B cell (primary cell): ENCODE results near the gene SIPA1. TPM values are rescaled to one million over a fixed set of nuclear protein-coding genes. Genes with fewer than 3 reads are reported as not detected.
A peak's percentile ranks its signal among the peaks of the same experiment; 100 is the strongest.

Experiments used
- ATAC-seq: fragments of 200-7000 bp; cut with Tn5 transposase; one replicate; pipeline ENCODE4 v1.10.0; 2021; ENCODE audit warnings: low read depth, mild to moderate bottlenecking, moderate number of reproducible peaks, moderate library complexity
- CTCF ChIA-PET: fragments of 350-600 bp; sonication (Branson Sonifier 250); formaldehyde crosslinking; loops from one replicate; lab custom pipeline; 2021; ENCODE audit warnings: antibody characterized with exemption, inconsistent platforms; lab: Charles Lee
- POLR2A ChIA-PET: fragments of 350-600 bp; sonication (Branson Sonifier 250); formaldehyde crosslinking; loops from one replicate; lab custom pipeline; 2021; ENCODE audit warnings: antibody characterized with exemption; lab: Charles Lee
- DNase-seq: peaks from one replicate; pipeline ENCODE4 v3.0.0; 2013
- H2AFZ ChIP-seq: 2 replicates; pipeline ENCODE4 v1.6.1; 2012; ENCODE audit warnings: mild to moderate bottlenecking, low read depth, low read length; ENCODE audit not compliant: insufficient read depth, poor library complexity, severe bottlenecking
- H3K27ac ChIP-seq, 2 donors: 1 replicate in 1 of 2; 2 replicates in 1 of 2; pipeline ENCODE4 v1.5.1; 2012 to 2013; ENCODE audit warnings: low read length in 2 of 2, mild to moderate bottlenecking in 2 of 2, moderate library complexity in 1 of 2
- H3K27me3 ChIP-seq, 4 experiments: fragments of 200-600 bp in 1 of 4; sonication (generic) in 1 of 4; replicated peaks in 1 of 4; 1 replicate in 2 of 4; 2 replicates in 2 of 4; pipeline versions ENCODE4 v1.6.1 to v1.7.0; 2013 to 2016; ENCODE audit warnings: low read length in 3 of 4, mild to moderate bottlenecking in 2 of 4, mixed read lengths in 1 of 4, moderate library complexity in 1 of 4; ENCODE audit not compliant: insufficient read depth in 4 of 4, control insufficient read depth in 3 of 4; ENCODE audit errors: control extremely low read depth in 1 of 4
- H3K36me3 ChIP-seq, 2 experiments: replicated peaks in 1 of 2; 1 replicate in 1 of 2; 2 replicates in 1 of 2; pipeline versions ENCODE4 v1.6.1 to v1.7.1; 2013; ENCODE audit warnings: low read length in 1 of 2; ENCODE audit not compliant: insufficient read depth in 2 of 2, control insufficient read depth in 1 of 2; ENCODE audit errors: control extremely low read depth in 1 of 2, extremely low read depth in 1 of 2
- H3K4me1 ChIP-seq, 2 donors: fragments of 200-600 bp in 1 of 2; sonication (generic) in 1 of 2; 1 replicate in 1 of 2; 2 replicates in 1 of 2; pipeline versions ENCODE4 v1.5.1 to v1.6.1; 2013 to 2017; ENCODE audit warnings: low read length in 2 of 2; ENCODE audit not compliant: control insufficient read depth in 2 of 2, insufficient read depth in 2 of 2
- H3K4me2 ChIP-seq: replicated peaks from 2 replicates; pipeline ENCODE3; 2012; ENCODE audit warnings: mild to moderate bottlenecking, low read depth, low read length; ENCODE audit not compliant: poor library complexity, severe bottlenecking
- H3K4me3 ChIP-seq, 5 experiments: fragments of 200-600 bp in 1 of 5; sonication (generic) in 1 of 5; 1 replicate in 3 of 5; 2 replicates in 2 of 5; pipeline versions ENCODE4 v1.5.1 to v1.7.0; 2011 to 2016; ENCODE audit warnings: low read length in 4 of 5, mild to moderate bottlenecking in 4 of 5, low read depth in 2 of 5, control low read depth in 1 of 5, moderate library complexity in 1 of 5; ENCODE audit not compliant: insufficient read depth in 1 of 5; ENCODE audit errors: control extremely low read depth in 1 of 5, extremely low read depth in 1 of 5
- H3K79me2 ChIP-seq: fragments of 200-600 bp; sonication (generic); one replicate; pipeline ENCODE4 v1.6.0; 2016; ENCODE audit warnings: low read length; ENCODE audit not compliant: control insufficient read depth, insufficient read depth
- H3K9ac ChIP-seq: fragments of 200-600 bp; sonication (generic); 2 replicates; pipeline ENCODE4 v1.6.1; 2017; ENCODE audit warnings: mild to moderate bottlenecking, low read length, moderate library complexity
- H3K9me3 ChIP-seq, 3 donors: one replicate each; pipeline versions ENCODE4 v1.6.1 to v1.7.1; 2013; ENCODE audit warnings: low read length in 2 of 3; ENCODE audit not compliant: control insufficient read depth in 2 of 3, insufficient read depth in 1 of 3; ENCODE audit errors: control extremely low read depth in 1 of 3
- H4K20me1 ChIP-seq: 2 replicates; pipeline ENCODE4 v1.6.0; 2012; ENCODE audit warnings: mild to moderate bottlenecking, low read length; ENCODE audit not compliant: insufficient read depth, control insufficient read depth, poor library complexity, severe bottlenecking
- H3K27ac Mint-ChIP-seq: one replicate; pipeline ENCODE4 v1.8.0; 2021; ENCODE audit warnings: mixed read lengths
- H3K27me3 Mint-ChIP-seq: one replicate; pipeline ENCODE4 v1.8.0; 2021; ENCODE audit warnings: mixed read lengths
- H3K4me1 Mint-ChIP-seq: one replicate; pipeline ENCODE4 v1.8.0; 2021; ENCODE audit warnings: mixed read lengths
- H3K4me3 Mint-ChIP-seq: one replicate; pipeline ENCODE4 v1.8.0; 2021; ENCODE audit warnings: mixed read lengths
- H3K9me3 Mint-ChIP-seq: one replicate; pipeline ENCODE4 v1.8.0; 2022; ENCODE audit warnings: mixed read lengths; ENCODE audit not compliant: insufficient read depth
- CTCF ChIP-seq: fragments of 200-600 bp; IDR thresholded peaks from one replicate; pipeline ENCODE4 v1.8.0; 2022; ENCODE audit warnings: antibody characterized with exemption, mild to moderate bottlenecking
- EZH2 ChIP-seq: IDR thresholded peaks from 2 replicates; pipeline ENCODE4 v1.6.1; 2012; ENCODE audit warnings: borderline replicate concordance, low read depth, mild to moderate bottlenecking, moderate library complexity, low read length; ENCODE audit not compliant: insufficient read depth, poor library complexity, severe bottlenecking
- WGBS: methylation state at CpG from one replicate; pipeline ENCODE4 v1.1.5; 2013; ENCODE audit warnings: missing lambda C conversion rate; ENCODE audit not compliant: insufficient coverage; 5-methylcytosine and 5-hydroxymethylcytosine counted together
- intact Hi-C: fragments of 100-400 bp; cut with micrococcal nuclease; formaldehyde crosslinking; loops from one replicate; pipeline ENCODE4 v1.10.0; 2022
- polyA plus RNA-seq: library from polyadenylated mRNA; depleted of rRNA; stranded (reverse); fragments of >200 nt; gene quantifications from 2 replicates; pipeline ENCODE4 v1.2.3, GENCODE V29; 2012
- total RNA-seq, 2 donors: library from RNA; stranded (reverse); fragments of 120-200 nt in 1 of 2; gene quantifications; 1 replicate in 1 of 2; 2 replicates in 1 of 2; pipeline versions ENCODE4 v1.2.3 to v1.2.4, GENCODE V29; 2013 to 2022

SIPA1 gene
- total and polyA plus RNA-seq, 2 donors (not counting 1 experiment from before 2014, with no cell fraction given): 314 to 448 TPM

- no peak for TF ChIP-seq EZH2
- TF ChIP-seq CTCF: no peak
- ATAC-seq: peak; percentile 16
- Histone ChIP-seq H3K79me2 (peaks cover 10% of the 10 kb centered on the region), H3K4me2 (no peak overlapping the region), H3K36me3 (peaks cover 0 to 42% of the 10 kb centered on the region in 2 experiments), H2AFZ (no peak overlapping the region), H4K20me1 (peaks cover 18% of the 10 kb centered on the region), H3K4me3 (no peak overlapping the region), H3K4me1 (peaks cover 3 to 16% of the 10 kb centered on the region in 2 donors), H3K9ac (no peak overlapping the region), H3K27ac (no peak overlapping the region), H3K27me3 (no peaks in the 10 kb centered on the region), H3K9me3 (no peaks in the 10 kb centered on the region)
- Mint-ChIP-seq H3K27ac (peak overlapping the region; percentile 17), H3K9me3 (no peaks in the 10 kb centered on the region), H3K4me1 (peaks cover 14% of the 10 kb centered on the region), H3K27me3 (no peaks in the 10 kb centered on the region), H3K4me3 (no peak overlapping the region)
- no peak for DNase-seq
- ChIA-PET POLR2A (interaction anchor here (0.7 to 1.9 kb wide), 4 partner anchors 10 to 55 kb away, joined by 3 to 10 read pairs (median 3); no protein-coding TSS in a partner anchor), CTCF (interaction anchor here (0.7 to 9.7 kb wide), 8 partner anchors 11 to 370 kb away, joined by 3 to 144 read pairs (median 9); partner anchors contain the start of genes FAM89B and ZNRD2)
- intact Hi-C loops: no loop called here
- WGBS: 79% methylated on average over 3 of the region's 3 CpGs
Measured at GRCh38 chr11:65595131-65595530, 42.8 kb upstream of the SIPA1 start.

GRCh38 chr11:65595543-65596281 is 42.2 kb upstream of the SIPA1 start, which contains the start of gene KCNK7:
Gene KCNK7, minus strand, starts transcription at chr11:65595800. Its CDS starts 28 bp downstream, at chr11:65595772.
- Histone ChIP-seq H4K20me1 (peaks cover 18% of the 10 kb centered on the region), H3K79me2 (peaks cover 10% of the 10 kb centered on the region), H3K4me1 (peaks cover 3 to 16% of the 10 kb centered on the region in 2 donors), H3K27ac (no peak within 1 kb of the TSS), H3K4me2 (no peak within 1 kb of the TSS), H3K9ac (no peak within 1 kb of the TSS), H3K4me3 (no peak within 1 kb of the TSS), H2AFZ (no peak within 1 kb of the TSS), H3K27me3 (no peaks in the 10 kb centered on the region), H3K36me3 (peaks cover 0 to 37% of the 10 kb centered on the region in 2 experiments), H3K9me3 (no peaks in the 10 kb centered on the region)
- H3K27ac Mint-ChIP-seq: peak within 1 kb of the TSS; percentile 17
- TF ChIP-seq CTCF: no peak
- TF ChIP-seq EZH2: no peak
- H3K4me1 Mint-ChIP-seq: peaks cover 12% of the 10 kb centered on the region
- WGBS: 86% methylated on average over 9 of the region's 12 CpGs
- POLR2A ChIA-PET: interaction anchor here (0.7 to 1.2 kb wide), 3 partner anchors 10 to 53 kb away, joined by 3 read pairs; no protein-coding TSS in a partner anchor
- no peaks in the 10 kb centered on the region for H3K27me3 Mint-ChIP-seq
- H3K4me3 Mint-ChIP-seq: no peak within 1 kb of the TSS
- CTCF ChIA-PET: interaction anchor here (0.7 to 3.2 kb wide), 4 partner anchors 24 to 266 kb away, joined by 3 to 40 read pairs (median 4); partner anchors contain the start of genes FAM89B and ZNRD2
- H3K9me3 Mint-ChIP-seq: no peaks in the 10 kb centered on the region
- DNase-seq (no peak), ATAC-seq (no peak)
- intact Hi-C loops: no loop called here
